H1 (cell line): ENCODE results near the gene SLC24A3. TPM values are rescaled to one million over a fixed set of nuclear protein-coding genes. Genes with fewer than 3 reads are reported as not detected.

Source experiments
- CTCF ChIA-PET: fragments of 300-600 bp; sonication (Branson Sonifier 250); formaldehyde crosslinking; loops from one replicate; lab custom pipeline; 2021; ENCODE audit not compliant: partially characterized antibody; lab: Charles Lee
- POLR2A ChIA-PET: fragments of 300-600 bp; sonication (Branson Sonifier 250); formaldehyde crosslinking; loops from one replicate; lab custom pipeline; 2021; ENCODE audit warnings: inconsistent platforms; ENCODE audit not compliant: partially characterized antibody; lab: Charles Lee
- DNase-seq, 2 experiments: peaks; one replicate each; pipeline versions ENCODE4 v3.0.0 to v3.0.0-alpha.2; 2010 to 2022; ENCODE audit warnings: low spot score in 2 of 2, low read depth in 1 of 2, mixed read lengths in 1 of 2
- FAIRE-seq: peaks from 2 replicates; lab custom pipeline; 2011; peaks lifted over from hg19 to GRCh38; lab: Jason Lieb, UNC
- H2AFZ ChIP-seq: 2 replicates; pipeline ENCODE4 v1.8.1; 2012; ENCODE audit warnings: low read length, inconsistent platforms
- H2AK5ac ChIP-seq: 2 replicates; pipeline ENCODE4 v1.6.1; 2013; ENCODE audit warnings: low read depth, low read length
- H2BK120ac ChIP-seq: replicated peaks from 2 replicates; pipeline ENCODE3; 2013; ENCODE audit warnings: low read depth, low read length, inconsistent platforms
- H2BK12ac ChIP-seq: 2 replicates; pipeline ENCODE4 v1.6.1; 2013; ENCODE audit warnings: low read depth, low read length
- H2BK15ac ChIP-seq: 2 replicates; pipeline ENCODE4 v1.6.1; 2013; ENCODE audit warnings: low read length
- H2BK20ac ChIP-seq: 2 replicates; pipeline ENCODE4 v1.6.1; 2013; ENCODE audit warnings: low read length
- H2BK5ac ChIP-seq: 2 replicates; pipeline ENCODE4 v1.6.1; 2013; ENCODE audit warnings: low read depth, low read length
- H3K14ac ChIP-seq: 2 replicates; pipeline ENCODE4 v1.6.1; 2013; ENCODE audit warnings: inconsistent platforms; ENCODE audit not compliant: insufficient read length
- H3K18ac ChIP-seq: 2 replicates; pipeline ENCODE4 v1.6.1; 2013; ENCODE audit warnings: low read length; ENCODE audit errors: extremely low read depth
- H3K23ac ChIP-seq: 2 replicates; pipeline ENCODE4 v1.6.1; 2013; ENCODE audit warnings: inconsistent platforms; ENCODE audit not compliant: insufficient read length
- H3K23me2 ChIP-seq: 2 replicates; pipeline ENCODE4 v1.6.1; 2013; ENCODE audit warnings: low read depth, low read length
- H3K27ac ChIP-seq: 2 replicates; pipeline ENCODE4 v1.6.1; 2011; ENCODE audit warnings: low read depth, low read length, inconsistent platforms
- H3K27me3 ChIP-seq, 4 experiments: replicated peaks in 1 of 4; 1 replicate in 1 of 4; 2 replicates in 3 of 4; pipeline versions ENCODE4 v1.6.1 to v1.8.1; 2011 to 2013; ENCODE audit warnings: low read length in 3 of 4, mild to moderate bottlenecking in 3 of 4, inconsistent platforms in 2 of 4, mixed read lengths in 2 of 4, moderate library complexity in 1 of 4; ENCODE audit not compliant: control insufficient read depth in 3 of 4, insufficient read depth in 3 of 4; ENCODE audit errors: extremely low read depth in 1 of 4
- H3K36me3 ChIP-seq, 4 experiments: 2 replicates each; pipeline versions ENCODE4 v1.6.1 to v1.8.1; 2011 to 2013; ENCODE audit warnings: mild to moderate bottlenecking in 4 of 4, low read length in 3 of 4, moderate library complexity in 2 of 4, control low read depth in 1 of 4, inconsistent platforms in 1 of 4; ENCODE audit not compliant: insufficient read depth in 4 of 4, control insufficient read depth in 2 of 4
- H3K4ac ChIP-seq: replicated peaks from 2 replicates; pipeline ENCODE3; 2013; ENCODE audit warnings: low read length, low read depth, mixed read lengths, inconsistent platforms; ENCODE audit not compliant: insufficient read length
- H3K4me1 ChIP-seq, 4 experiments: replicated peaks in 1 of 4; 1 replicate in 1 of 4; 2 replicates in 3 of 4; pipeline versions ENCODE4 v1.6.1 to v1.8.1; 2011 to 2013; ENCODE audit warnings: low read length in 3 of 4, inconsistent platforms in 2 of 4, mixed read lengths in 1 of 4; ENCODE audit not compliant: insufficient read depth in 4 of 4, control insufficient read depth in 3 of 4
- H3K4me2 ChIP-seq, 2 experiments: 2 replicates each; pipeline versions ENCODE4 v1.6.1 to v1.8.1; 2011 to 2013; ENCODE audit warnings: low read depth in 2 of 2, low read length in 2 of 2, control low read depth in 1 of 2, inconsistent platforms in 1 of 2, mild to moderate bottlenecking in 1 of 2; ENCODE audit not compliant: insufficient read depth in 1 of 2
- H3K4me3 ChIP-seq, 4 experiments: fragments of 200-600, 300-600 bp in 1 of 4; sonication (generic), shearing (Covaris generic), sonication (Bioruptor Twin) in 1 of 4; 2 replicates each; pipeline versions ENCODE4 v1.5.1 to v1.8.1; 2011 to 2016; ENCODE audit warnings: low read length in 4 of 4, low read depth in 3 of 4, control low read depth in 2 of 4, inconsistent platforms in 2 of 4, mild to moderate bottlenecking in 2 of 4, mixed read lengths in 1 of 4, moderate library complexity in 1 of 4; ENCODE audit not compliant: insufficient read depth in 2 of 4; ENCODE audit errors: extremely low read depth in 1 of 4
- H3K56ac ChIP-seq: replicated peaks from 2 replicates; pipeline ENCODE3; 2013; ENCODE audit warnings: low read depth, mild to moderate bottlenecking, mixed read lengths, low read length, inconsistent platforms; ENCODE audit not compliant: insufficient read length
- H3K79me1 ChIP-seq: 2 replicates; pipeline ENCODE4 v1.6.1; 2013; ENCODE audit warnings: low read depth, low read length, control low read depth
- H3K79me2 ChIP-seq, 2 experiments: 2 replicates each; pipeline versions ENCODE4 v1.6.1 to v1.8.1; 2012 to 2013; ENCODE audit warnings: low read length in 2 of 2, mild to moderate bottlenecking in 2 of 2, inconsistent platforms in 1 of 2; ENCODE audit not compliant: insufficient read depth in 2 of 2, control insufficient read depth in 1 of 2
- H3K9ac ChIP-seq, 4 experiments: replicated peaks in 1 of 4; 1 replicate in 1 of 4; 2 replicates in 3 of 4; pipeline versions ENCODE4 v1.6.1 to v1.8.1; 2011 to 2013; ENCODE audit warnings: low read depth in 3 of 4, low read length in 3 of 4, control low read depth in 2 of 4, mild to moderate bottlenecking in 2 of 4, moderate library complexity in 2 of 4, inconsistent platforms in 1 of 4; ENCODE audit errors: extremely low read depth in 1 of 4
- H3K9me3 ChIP-seq, 2 experiments: 2 replicates each; pipeline versions ENCODE4 v1.6.1 to v1.8.1; 2012 to 2013; ENCODE audit warnings: mild to moderate bottlenecking in 2 of 2, moderate library complexity in 2 of 2, control low read depth in 1 of 2, inconsistent platforms in 1 of 2, low read depth in 1 of 2, low read length in 1 of 2, mixed read lengths in 1 of 2; ENCODE audit not compliant: insufficient read depth in 2 of 2
- H4K20me1 ChIP-seq, 2 experiments: replicated peaks in 1 of 2; 2 replicates each; pipeline versions ENCODE3 to v1.8.1; 2011 to 2013; ENCODE audit warnings: inconsistent platforms in 2 of 2, low read length in 2 of 2, mild to moderate bottlenecking in 1 of 2; ENCODE audit not compliant: insufficient read depth in 2 of 2, control insufficient read depth in 1 of 2
- H4K5ac ChIP-seq: 2 replicates; pipeline ENCODE4 v1.6.1; 2013; ENCODE audit warnings: low read length, low read depth, mixed read lengths, inconsistent platforms; ENCODE audit not compliant: insufficient read length
- H4K8ac ChIP-seq: 2 replicates; pipeline ENCODE4 v1.8.0; 2013; ENCODE audit warnings: mild to moderate bottlenecking, moderate library complexity, low read length, inconsistent platforms; ENCODE audit not compliant: insufficient read depth; ENCODE audit errors: extremely low read depth
- H4K91ac ChIP-seq: replicated peaks from 2 replicates; pipeline ENCODE3; 2013; ENCODE audit warnings: low read length, mixed read lengths, inconsistent platforms; ENCODE audit not compliant: insufficient read length
- ATF2 ChIP-seq: IDR thresholded peaks from 2 replicates; pipeline ENCODE4 v1.6.1; 2012; ENCODE audit warnings: low read length, inconsistent platforms
- CBX5 ChIP-seq: fragments of 300-800, 300-1000 bp; sonication (generic); IDR thresholded peaks from 2 replicates; pipeline ENCODE4 v1.7.1; 2016; ENCODE audit warnings: antibody characterized with exemption, low read length, low read depth
- KDM5A ChIP-seq: fragments of 200-600 bp; IDR thresholded peaks from 2 replicates; pipeline ENCODE4 v1.7.1; 2012; ENCODE audit warnings: mild to moderate bottlenecking, low read length, inconsistent platforms, mixed read lengths
- NRF1 ChIP-seq: IDR thresholded peaks from 2 replicates; pipeline ENCODE4 v1.6.1; 2011; ENCODE audit warnings: mild to moderate bottlenecking, low read depth, low read length, improper control_type of control experiment
- PHF8 ChIP-seq: fragments of 200-600 bp; sonication (generic); conservative IDR thresholded peaks from 2 replicates; pipeline ENCODE4 v1.7.1; 2012; ENCODE audit warnings: low read depth, mild to moderate bottlenecking, inconsistent platforms, low read length, moderate library complexity
- POU5F1 ChIP-seq: IDR thresholded peaks from 2 replicates; pipeline ENCODE4 v1.6.1; 2011; ENCODE audit warnings: low read depth, mild to moderate bottlenecking, low read length, moderate library complexity
- RBBP5 ChIP-seq: IDR thresholded peaks from 2 replicates; pipeline ENCODE4 v1.7.1; 2012; ENCODE audit warnings: low read depth, mild to moderate bottlenecking, inconsistent platforms, low read length, moderate library complexity, borderline replicate concordance
- RNF2 ChIP-seq: fragments of 200-900, 300-1000 bp; sonication (generic); IDR thresholded peaks from 2 replicates; pipeline ENCODE4 v1.7.1; 2016; ENCODE audit warnings: borderline replicate concordance, low read depth, mild to moderate bottlenecking, antibody characterized with exemption, low read length; ENCODE audit not compliant: poor library complexity, severe bottlenecking; ENCODE audit errors: missing control alignments
- SAP30 ChIP-seq: fragments of 300-600 bp; sonication (generic); IDR thresholded peaks from 2 replicates; pipeline ENCODE4 v1.7.1; 2012; ENCODE audit warnings: low read length, moderate library complexity, mild to moderate bottlenecking, inconsistent platforms; ENCODE audit not compliant: insufficient read depth, insufficient replicate concordance
- SIN3A ChIP-seq, 2 experiments: IDR thresholded peaks in 1 of 2; conservative IDR thresholded peaks in 1 of 2; 2 replicates each; pipeline ENCODE4 v1.6.1; 2011 to 2012; ENCODE audit warnings: low read length in 2 of 2, improper control_type of control experiment in 1 of 2, low read depth in 1 of 2, mild to moderate bottlenecking in 1 of 2
- SP1 ChIP-seq: IDR thresholded peaks from 2 replicates; pipeline ENCODE4 v1.6.1; 2011; ENCODE audit warnings: low read depth, low read length
- TAF1 ChIP-seq: IDR thresholded peaks from 2 replicates; pipeline ENCODE4 v1.6.1; 2011; ENCODE audit warnings: mild to moderate bottlenecking, low read depth, low read length
- TEAD4 ChIP-seq: IDR thresholded peaks from 2 replicates; pipeline ENCODE4 v1.6.1; 2012; ENCODE audit warnings: low read depth, low read length, inconsistent platforms, mixed read lengths
- WGBS, 2 experiments: shearing (Covaris generic) in 1 of 2; methylation state at CpG; one replicate each; pipeline versions ENCODE4 v1.1.6 to v1.1.7; 2013 to 2015; ENCODE audit warnings: low lambda C conversion rate in 2 of 2, mixed read lengths in 2 of 2, inconsistent platforms in 1 of 2, low coverage in 1 of 2, missing lambda C conversion rate in 1 of 2; ENCODE audit not compliant: insufficient replicate concordance in 2 of 2, insufficient coverage in 1 of 2, insufficient read length in 1 of 2; ENCODE audit errors: extremely low coverage in 1 of 2, missing lambda C conversion rate in 1 of 2; 5-methylcytosine and 5-hydroxymethylcytosine counted together
- polyA plus RNA-seq, 7 experiments: library from polyadenylated mRNA; depleted of rRNA in 3 of 7; stranded (reverse) in 5 of 7; unstranded in 2 of 7; fragments of >200 nt in 5 of 7; fragments of 200-250 nt in 2 of 7; gene quantifications; 1 replicate in 5 of 7; 2 replicates in 1 of 7; 4 replicates in 1 of 7; pipeline versions ENCODE4 v1.2.1 to v1.2.3, GENCODE V29; 2011 to 2013; ENCODE audit warnings: missing spikeins in 2 of 7, mixed read lengths in 2 of 7
- total RNA-seq: library from RNA; stranded (reverse); fragmentation: NEBNext Ultra II Directional; extraction: Animal tissue kit (Norgen Biotek cat#: 25700); gene quantifications from 2 replicates; pipeline ENCODE4 v1.2.1, GENCODE V29; 2021

Gene SLC24A3
- total and polyA plus RNA-seq, 2 of the 8 experiments (the other 6 are each of a cell fraction or from before 2014, with no cell fraction given) = 4.5 to 6.3 TPM

GRCh38 chr20:19381947-19382346 lies 169.5 kb downstream of the SLC24A3 start:
- H3K56ac ChIP-seq = no peak overlapping the region
- H2BK5ac ChIP-seq = no peak overlapping the region
- H2BK12ac ChIP-seq = no peak overlapping the region
- H3K27me3 ChIP-seq = no peaks in the 10 kb centered on the region
- no peaks in the 10 kb centered on the region for H3K79me2 ChIP-seq
- H2BK120ac ChIP-seq = no peak overlapping the region
- WGBS, 2 experiments = 97% methylated on average over 10 of the region's 10 CpGs; no CpG with 5 or more reads in 1 of the 2 experiments
- H3K9me3 ChIP-seq = no peaks in the 10 kb centered on the region
- no peak overlapping the region for H3K4ac ChIP-seq
- H3K4me2 ChIP-seq = no peak overlapping the region
- no peak overlapping the region for H2BK20ac ChIP-seq
- H2BK15ac ChIP-seq = no peak overlapping the region
- H3K9ac ChIP-seq = no peak overlapping the region
- no peaks in the 10 kb centered on the region for H3K23me2 ChIP-seq
- POLR2A ChIA-PET = no interaction called here
- no peaks in the 10 kb centered on the region for H3K36me3 ChIP-seq
- CTCF ChIA-PET = no interaction called here
- no peaks in the 10 kb centered on the region for H4K20me1 ChIP-seq
- DNase-seq (no peak), FAIRE-seq (no peak)
- H4K8ac ChIP-seq = no peak overlapping the region
- no peaks in the 10 kb centered on the region for H3K4me1 ChIP-seq
- no peak overlapping the region for H3K18ac ChIP-seq
- H3K14ac ChIP-seq = no peak overlapping the region
- no peak overlapping the region for H3K27ac ChIP-seq
- no peak overlapping the region for H2AFZ ChIP-seq
- H3K79me1 ChIP-seq = no peaks in the 10 kb centered on the region
- no peak overlapping the region for H2AK5ac ChIP-seq
- no peak overlapping the region for H3K23ac ChIP-seq
- no peak overlapping the region for H3K4me3 ChIP-seq
- no peak overlapping the region for H4K5ac ChIP-seq
- H4K91ac ChIP-seq = no peak overlapping the region
- TF ChIP-seq CBX5 (no peak), SP1 (no peak), SAP30 (no peak), RNF2 (no peak), POU5F1 (no peak), NRF1 (no peak), TEAD4 (no peak), SIN3A (conservative IDR thresholded peaks at IDR 0.05 in 1 of 2, IDR thresholded peaks at IDR 0.05 in 1 of 2; ENCODE audit: low read depth in 1 of 2, low read length in 2 of 2) (no peak), KDM5A (no peak), RBBP5 (no peak), PHF8 (no peak), ATF2 (no peak), TAF1 (no peak)
